RKO (cell line): Measurements from ENCODE around the gene MYT1.
"Not testable (repeated sequence)": the region's sequence is repeated elsewhere in the genome, so short reads cannot be mapped to it uniquely, and the experiment has no call there.

Experiments
- DNase-seq: peaks from one replicate; pipeline ENCODE4 v3.0.0-alpha.2; 2016; ENCODE audit warnings: low spot score

Gene MYT1

DNA sequence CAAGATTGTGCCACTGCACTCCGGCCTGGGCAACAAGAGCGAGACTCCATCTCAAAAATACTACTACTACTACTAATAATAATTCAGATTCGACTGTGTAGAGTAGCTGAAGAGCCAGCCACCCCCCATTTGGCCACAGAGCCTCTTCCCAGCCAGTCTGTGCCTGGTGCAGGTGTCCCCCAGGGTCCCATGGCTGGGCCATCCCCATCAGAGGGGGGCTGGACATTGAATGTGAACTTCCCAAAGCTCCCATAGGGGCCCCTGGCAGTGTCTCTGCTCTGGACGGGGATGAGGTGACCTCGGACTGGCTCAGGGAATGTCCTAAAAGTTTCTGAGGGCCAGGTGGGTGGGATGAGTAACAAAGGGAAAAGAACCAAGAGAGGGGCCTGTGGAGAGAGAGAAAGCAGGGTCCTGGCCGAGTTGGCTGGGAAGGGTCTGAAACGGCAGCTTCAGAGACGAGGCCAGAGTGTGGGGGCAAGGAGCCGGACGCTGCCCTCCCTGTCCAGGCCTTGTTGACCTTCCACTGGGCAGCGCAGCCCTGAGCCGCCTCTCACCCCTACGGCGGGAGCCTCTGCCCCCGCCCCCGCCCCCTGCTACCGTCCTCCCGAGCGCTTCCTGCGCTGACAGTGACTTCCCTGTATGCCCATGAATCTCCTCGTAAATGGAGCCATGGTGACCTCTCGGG lies 66.4 kb downstream of the MYT1 start:
- DNase-seq, result no peak

DNA sequence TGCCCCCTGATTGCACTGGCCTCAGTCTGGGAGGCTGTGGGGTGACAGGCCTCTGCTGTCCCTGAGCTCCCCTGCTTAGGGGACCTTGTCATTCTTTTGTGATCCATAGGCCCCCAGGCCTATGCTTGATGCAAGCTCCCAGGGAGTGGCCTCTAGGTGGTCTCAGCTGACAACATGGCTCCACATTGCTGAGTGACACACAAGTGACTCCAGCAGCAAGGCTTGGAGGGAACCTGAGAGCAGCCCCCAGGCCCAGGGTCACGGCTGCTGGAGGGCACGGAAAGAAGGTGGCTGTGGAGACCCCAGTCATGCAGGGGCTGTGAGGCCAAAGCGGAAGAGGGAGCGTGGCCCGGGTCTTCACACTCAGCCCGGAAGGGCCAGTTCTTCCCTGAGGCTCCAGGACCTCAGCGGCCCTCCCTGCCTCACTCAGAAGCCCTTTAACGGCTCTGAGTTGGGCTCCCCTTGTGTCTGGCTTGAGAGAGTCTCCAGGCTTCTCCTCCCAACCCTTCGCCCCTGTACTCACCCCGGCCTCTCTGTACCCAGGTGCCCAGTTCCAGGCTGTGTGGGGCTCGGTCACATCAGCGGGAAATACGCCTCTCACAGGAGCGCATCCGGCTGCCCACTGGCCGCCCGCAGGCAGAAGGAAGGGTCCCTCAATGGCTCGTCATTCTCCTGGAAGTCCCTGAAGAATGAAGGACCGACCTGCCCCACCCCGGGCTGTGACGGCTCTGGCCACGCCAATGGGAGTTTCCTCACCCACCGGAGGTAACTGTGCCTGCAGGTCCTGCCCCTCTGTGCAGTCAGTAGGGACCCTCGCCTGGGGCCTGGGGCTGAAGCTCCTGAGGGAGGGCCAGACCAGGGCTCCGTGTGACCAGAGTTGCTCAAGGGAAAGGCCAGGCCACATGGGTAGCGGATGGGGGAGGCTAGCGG lies 67.6 kb downstream of the MYT1 start:
- DNase-seq, result no peak

DNA sequence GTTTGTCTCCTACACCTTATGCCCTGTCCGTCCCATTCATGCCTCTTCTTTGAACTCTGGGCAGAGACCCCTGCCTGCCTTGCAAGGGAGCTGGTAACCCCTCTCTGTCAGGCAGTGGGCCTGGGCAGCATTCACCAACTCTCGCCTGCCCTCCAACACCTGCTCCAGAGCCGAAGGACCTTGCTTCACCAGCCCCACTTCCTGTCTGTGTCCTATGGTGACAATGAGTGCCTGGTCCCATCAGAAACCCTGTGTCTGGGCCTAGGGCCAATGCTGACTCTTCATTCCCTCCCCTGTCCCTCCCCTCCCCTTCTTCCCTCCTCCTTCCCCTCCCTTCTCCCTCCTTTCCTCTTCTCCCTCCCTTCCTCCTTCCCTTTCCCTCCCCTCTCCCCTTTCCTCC lies 68.5 kb downstream of the MYT1 start:
- no peak for DNase-seq

DNA sequence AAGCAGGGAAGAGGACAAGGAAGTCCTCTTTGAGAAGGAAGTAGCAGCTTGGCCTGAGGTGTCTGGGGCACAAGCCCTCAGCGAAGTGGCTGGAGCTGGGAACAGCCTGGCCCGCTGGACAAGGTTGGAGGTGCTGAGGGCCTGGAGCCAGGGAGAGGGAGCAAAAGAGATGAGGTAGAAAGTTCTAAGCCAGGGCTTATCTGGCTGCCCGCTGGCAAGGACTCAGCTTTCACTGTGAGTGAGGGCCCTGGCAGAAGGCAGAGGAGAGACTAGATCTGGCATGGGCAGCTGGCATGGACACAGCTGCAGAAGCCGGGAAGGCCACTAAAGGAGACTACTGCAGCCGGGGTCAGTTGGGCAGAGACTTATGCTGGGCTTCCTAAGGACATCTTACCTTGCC lies 69.5 kb downstream of the MYT1 start:
- DNase-seq, result no peak

DNA sequence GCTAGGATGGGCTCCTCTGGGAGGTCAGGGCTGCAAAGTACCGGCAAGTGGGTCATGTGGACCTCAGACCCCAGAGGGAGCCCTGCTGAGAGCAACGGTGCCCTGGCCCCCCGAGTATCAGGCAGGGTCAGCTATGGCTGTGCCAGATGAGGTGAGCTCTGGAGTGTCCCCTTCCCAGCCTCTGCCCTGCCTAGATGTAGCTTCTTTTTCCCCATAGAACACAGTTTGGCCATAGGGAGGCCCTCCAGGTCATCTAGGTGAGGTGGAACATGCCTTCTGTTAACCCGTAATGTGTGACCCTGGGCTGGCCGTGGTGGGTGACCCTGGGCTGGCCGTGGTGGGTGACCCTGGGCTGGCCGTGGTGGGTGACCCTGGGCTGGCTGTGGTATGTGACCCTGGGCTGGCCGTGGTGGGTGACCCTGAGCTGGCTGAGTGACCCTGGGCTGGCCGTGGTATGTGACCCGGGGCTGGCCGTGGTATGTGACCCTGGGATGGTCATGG lies 70.1 kb downstream of the MYT1 start:
- no peak for DNase-seq

DNA sequence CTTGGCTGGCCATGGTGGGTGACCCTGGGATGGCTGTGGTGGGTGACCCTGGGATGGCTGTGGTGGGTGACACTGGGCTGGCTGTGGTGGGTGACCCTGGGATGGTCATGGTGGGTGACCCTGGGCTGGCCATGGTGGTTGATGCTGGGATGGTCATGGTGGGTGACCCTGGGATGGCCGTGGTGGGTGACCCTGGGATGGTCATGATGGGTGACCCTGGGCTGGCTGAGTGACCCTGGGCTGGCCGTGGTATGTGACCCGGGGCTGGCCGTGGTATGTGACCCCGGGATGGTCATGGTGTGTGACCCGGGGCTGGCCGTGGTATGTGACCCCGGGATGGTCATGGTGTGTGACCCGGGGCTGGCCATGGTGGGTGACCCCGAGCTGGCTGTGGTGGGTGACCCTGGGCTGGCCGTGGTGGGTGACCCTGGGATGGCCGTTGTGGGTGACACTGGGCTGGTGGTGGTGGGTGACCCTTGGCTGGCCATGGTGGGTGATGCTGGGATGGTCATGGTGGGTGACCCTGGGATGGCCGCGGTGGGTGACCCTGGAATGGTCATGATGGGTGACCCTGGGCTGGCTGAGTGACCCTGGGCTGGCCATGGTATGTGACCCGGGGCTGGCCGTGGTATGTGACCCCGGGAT lies 70.8 kb downstream of the MYT1 start:
- DNase-seq, result not testable (repeated sequence)

DNA sequence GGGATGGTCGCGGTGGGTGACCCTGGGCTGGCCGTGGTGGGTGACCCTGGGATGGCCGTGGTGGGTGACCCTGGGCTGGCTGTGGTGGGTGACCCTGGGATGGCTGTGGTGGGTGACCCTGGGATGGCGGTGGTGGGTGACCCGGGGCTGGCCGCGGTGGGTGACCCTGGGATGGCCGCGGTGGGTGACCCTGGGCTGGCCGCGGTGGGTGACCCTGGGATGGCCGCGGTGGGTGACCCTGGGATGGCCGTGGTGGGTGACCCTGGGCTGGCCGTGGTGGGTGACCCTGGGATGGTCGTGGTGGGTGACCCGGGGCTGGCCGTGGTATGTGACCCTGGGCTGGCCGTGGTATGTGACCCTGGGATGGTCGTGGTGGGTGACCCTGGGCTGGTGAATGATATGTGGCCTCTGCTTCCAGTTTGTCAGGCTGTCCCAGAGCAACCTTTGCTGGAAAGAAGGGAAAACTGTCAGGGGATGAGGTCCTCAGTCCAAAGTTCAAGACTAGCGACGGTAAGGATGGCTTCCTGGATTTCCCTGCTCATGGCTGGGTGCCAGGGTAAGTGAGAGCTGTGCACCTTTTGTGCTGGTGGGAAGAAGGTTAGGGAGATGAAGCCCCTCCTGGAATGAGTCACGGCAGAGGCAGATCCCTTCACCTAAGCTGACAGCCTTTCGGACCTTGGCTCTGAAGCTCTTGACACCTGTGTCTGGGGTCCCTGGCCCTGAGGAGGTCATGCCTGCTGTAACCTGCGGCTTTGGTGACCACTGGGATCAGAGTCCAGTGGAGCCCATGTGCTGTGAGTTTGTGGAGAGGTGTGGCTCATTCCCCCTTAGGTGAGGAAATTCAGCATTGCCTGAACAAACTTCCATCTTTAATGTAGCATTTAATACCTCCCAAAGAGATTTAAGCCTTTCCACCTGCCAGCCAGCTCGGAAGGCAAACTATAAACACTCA lies 72.2 kb downstream of the MYT1 start:
- no peak for DNase-seq

DNA sequence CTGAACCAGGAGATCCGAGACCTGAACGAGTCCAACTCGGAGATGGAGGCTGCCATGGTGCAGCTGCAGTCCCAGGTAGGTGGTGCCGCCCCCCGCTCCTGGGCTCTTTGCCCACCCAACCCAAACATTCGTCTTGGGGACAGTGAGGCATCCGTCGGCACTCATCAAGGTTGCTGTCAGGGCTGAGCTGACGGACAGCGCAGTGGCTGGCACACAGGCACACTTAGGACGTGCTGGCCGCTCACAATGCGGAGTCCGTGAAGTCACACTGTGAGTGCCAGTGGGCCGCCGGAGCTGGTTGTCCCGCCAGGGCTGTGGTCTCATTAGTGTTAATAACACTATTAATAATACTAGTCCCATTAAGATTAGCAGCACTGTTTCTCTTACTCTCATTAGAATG lies 73.1 kb downstream of the MYT1 start:
- no peak for DNase-seq

DNA sequence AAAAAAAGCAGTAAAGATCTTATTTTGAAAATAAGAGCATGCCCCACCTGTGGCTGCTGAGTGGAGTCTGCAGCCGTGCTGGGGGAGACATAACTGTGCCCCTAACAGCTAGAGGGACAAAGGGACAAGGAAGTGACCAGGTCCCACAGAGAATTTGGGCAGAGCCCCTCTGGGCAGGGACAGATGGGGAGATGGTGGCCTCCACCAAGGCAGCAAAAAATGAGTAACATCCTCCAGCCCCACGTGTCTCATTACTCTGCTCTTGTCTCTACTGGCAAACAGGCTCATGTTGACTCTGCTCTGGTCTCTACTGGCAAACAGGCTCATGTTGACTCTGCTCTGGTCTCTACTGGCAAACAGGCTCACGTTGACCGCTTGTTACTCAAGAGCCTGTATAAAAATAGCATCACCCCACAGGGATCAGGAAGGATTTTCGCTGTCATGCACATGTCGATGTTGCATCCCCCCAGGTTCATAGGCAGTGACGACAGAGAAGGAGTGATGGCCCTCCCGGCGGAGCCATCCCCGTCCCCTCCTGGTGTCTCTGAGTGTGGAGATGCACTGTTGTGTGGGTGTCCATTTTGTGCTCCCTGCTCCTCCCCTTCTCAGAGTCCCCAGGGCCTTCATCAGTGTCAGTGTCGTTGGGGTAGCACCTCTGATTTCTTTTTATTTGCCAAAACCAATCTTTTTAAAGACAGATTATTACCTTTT lies 74.0 kb downstream of the MYT1 start:
- no peak for DNase-seq

DNA sequence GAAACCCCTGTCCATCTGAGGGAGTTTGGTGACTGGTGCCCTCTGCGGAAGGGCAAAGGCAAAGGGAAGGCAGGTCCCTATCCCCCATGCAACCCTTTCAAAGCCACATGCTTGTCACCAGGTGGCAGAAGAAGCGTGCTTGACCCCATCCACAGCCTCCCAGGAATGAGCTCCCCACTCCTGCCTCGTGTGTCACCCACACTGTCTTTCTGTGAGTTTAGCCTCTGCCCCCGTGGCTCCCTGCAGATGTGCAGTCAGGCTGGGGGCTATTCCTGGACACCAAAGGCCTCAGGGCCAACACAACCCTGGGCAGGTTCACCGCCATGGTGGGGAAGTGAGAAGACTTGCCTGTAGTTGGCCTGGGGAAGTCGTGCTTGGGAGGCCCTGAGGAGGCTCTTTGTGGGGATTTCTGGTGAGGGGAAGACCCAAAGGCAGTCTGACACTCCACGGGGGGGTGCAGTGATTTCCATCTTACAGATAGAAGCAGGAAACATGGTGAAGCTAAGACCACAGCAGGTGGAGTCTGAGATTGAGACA lies 74.7 kb downstream of the MYT1 start:
- DNase-seq, result no peak

DNA sequence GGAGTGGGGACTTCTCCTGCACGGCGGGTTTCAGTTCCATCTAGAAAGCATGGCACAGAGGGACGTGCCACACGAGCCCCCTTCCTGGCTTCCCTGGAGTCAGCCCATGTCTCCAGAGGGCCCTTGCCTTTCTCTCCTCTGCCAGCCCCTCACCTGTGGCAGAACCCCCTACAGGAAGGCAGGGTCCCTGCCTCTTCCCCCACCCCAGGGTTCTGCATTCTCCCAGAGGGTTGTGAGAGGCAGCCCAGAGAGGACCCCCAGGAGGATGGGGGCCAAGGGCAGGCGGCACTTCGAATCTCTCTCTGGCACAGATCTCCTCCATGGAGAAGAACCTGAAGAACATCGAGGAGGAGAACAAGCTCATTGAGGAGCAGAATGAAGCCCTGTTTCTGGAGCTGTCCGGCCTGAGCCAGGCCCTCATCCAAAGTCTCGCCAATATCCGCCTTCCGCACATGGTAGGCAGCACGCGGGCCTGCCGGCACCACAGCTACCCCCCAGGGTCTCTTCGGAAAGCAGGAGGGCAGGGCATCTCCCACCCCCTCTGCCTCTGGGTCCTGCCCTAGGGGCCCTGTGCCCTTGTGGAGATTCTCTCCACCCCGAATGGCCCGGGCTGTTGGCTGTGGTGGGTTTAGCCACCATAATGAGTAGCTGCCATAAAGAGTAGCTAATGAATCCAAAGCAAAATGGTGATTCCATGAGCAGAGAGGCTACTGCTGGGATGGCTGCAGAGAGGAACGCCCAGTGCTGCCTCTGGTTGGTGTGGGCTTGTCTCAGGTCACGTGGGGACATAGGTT lies 75.4 kb downstream of the MYT1 start:
- DNase-seq, result no peak

DNA sequence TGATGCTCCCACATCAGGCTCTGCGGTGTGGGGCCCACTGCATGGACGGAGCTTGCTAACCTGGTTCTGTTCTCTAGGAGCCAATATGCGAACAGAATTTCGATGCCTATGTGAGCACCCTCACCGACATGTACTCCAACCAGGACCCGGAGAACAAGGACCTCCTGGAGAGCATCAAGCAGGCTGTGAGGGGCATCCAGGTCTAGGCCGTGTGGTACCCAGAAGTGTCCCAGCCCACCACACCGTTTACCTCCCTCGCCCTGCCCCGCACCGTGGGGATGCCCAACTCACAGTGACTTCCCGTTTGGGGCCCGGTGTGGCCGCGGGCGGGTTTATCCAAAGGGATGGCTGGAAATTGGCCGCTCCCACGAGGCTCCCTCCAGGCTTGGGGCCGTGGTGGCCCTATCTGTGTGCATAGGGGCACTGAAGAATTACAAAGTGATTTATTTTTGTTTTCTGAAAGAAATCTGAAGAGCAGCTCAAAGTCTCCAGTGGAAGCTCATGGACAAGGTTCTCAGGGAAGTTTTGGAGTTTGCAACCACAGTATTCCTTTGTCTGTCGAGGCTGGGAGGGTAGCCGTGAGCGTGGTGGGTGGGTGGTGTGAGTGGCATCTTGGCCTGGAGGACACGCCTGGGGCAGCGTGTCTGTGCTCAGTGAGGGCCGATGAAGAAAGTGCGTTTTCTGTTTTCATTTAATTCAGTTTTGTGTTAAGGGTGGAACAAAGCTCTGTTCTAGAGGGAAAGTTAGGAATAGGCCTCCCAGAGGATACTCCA lies 76.2 kb downstream of the MYT1 start:
- no peak for DNase-seq

DNA sequence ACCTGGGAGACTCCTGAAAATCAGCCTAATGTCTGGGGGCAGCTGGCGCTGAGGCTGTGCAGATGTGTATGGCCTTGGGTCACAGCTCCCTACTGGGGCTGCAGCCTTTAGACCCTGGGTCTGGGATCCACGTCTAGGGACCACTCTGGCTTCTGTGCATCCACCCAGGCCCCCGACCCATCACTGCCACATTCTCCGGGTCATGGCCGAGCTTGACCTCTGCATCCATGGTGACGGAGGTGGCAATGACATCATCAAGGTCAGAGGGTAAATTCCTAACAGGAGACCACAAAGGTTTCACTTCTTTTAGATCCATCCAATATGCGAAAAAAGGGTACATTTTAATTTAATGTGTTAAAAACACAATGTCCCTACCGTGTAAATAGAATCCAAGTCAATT lies 76.8 kb downstream of the MYT1 start:
- no peak for DNase-seq

DNA sequence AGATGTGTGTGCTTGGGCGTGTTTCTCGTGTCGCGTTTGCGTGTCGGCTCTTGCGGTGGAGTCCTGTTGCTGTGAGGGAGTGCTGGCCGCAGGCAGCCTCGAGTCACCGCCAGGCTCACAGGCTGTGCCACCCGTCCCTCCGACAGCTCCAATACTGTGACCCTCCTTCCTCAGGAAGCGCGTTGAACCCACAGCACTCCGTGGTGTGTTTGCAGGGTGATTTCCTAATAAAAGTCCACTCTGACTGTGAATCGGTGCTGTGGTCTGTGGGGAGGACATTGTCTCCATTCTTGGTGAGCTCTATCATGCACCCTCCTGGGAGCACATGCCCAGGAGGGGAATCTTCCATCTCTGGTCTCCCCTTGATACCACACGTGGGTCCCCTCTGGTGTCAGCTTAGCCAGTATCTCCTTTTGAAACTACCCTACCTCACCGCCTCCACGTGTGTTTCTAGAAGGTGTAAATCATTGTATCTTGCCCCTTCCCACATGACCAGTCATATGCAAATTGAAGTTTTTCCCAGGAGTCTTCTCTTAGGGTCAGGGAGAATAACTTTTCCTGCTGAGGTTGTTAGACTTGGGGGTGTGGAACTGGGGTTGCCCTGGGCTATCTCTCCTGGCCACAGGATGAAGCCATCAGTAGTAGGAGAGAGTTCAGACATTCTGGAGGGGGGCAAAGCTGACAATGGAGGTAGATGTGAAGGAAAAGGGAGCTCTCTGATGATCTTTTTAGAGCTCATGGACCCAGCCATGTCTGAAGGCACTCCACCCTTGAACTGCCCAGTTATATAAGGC lies 77.9 kb downstream of the MYT1 start:
- DNase-seq, result no peak

DNA sequence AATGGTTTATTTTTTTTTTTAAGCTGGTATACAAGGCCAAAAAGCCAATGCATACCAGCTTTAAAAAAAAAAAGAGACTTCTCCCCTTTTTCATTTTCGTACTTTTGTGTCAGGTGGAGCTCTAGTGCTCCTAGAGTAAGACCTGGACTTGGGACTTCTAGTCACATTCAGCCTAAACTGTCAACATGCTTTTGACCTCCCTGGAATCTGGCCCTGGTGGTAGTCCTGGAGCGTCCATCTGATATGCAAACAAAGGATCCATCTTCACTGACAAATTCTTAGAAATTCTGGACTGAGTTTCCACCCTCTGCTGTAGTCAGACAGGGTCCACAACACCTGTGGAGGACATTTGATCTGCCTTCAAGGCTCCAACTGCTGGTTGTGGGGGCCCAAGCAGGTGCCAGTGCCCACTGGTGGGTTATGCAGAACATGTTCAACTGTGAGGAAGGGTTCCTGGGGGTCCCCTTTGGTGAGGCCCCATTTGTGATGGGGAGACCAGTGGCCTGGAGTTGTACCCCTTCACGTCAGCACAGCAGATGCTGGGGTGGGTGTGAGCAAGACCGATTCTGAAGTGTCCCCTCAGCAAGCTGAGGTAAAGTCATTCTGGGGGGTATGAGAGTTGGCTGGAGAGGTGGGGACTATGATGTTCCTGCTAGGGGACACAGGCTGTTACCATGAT lies 78.7 kb downstream of the MYT1 start:
- DNase-seq, result no peak

DNA sequence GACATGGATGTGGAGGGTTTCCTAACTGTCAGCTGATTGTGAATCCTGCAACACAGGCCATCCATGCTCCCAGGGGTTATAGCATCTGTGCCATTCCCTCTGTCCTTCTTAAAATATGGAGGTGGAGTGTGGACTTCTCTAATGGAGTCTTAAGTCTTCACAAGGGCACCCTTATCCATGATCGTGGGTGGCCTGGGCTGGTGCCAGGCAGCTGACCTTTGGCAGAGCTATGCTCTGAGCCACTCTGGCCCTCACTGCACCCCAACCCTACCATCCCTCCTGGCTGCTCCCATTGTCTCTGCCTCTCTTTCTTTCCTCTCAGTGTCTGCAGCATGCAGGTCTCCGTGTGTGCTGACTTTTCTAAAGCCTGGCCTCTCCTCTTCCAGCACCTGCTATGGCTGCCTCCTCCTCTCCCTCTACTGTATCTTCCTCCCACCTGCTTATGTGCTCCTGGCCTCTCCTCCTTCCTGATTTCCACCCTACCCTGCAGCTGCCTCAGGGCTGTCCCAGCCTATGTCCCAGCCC lies 80.1 kb downstream of the MYT1 start:
- no peak for DNase-seq

DNA sequence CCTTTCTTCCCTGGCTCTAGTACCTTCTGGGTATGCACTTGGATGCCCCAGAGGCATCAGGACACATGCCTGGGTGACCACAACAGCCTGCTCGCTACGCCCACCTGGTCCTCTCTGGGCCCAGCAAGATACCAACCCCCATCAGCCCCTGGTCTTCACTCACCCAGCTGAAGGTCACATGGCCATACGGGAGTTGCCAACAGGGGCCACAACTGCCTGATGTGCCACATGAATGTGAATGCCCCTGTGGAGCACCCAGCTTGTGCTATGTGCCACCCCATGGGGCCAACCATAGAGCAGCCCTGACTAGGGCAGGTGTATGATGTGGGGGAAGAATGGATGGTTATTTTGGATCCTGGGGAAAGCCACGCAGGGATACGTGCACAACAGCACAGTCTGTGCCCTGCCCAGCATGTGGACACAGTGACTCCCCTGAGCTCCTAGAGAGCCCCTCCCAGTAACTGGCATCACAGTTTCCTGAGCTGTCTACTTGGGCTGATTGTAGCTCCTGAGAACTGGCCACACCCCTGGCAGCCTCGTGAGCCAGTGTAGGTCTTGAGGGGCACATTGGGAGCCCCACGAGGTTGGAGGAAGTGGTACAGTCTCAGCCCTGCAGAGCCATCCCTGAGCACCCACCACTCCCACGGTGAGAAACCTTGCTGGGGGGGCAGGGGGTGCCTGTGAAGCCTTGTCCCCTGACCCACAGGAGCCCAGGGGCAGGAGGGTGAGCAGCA lies 80.8 kb downstream of the MYT1 start:
- no peak for DNase-seq
